Inflammatory macrophage treated with lipopolysaccharide for 4 hours (primary cell): ENCODE measurements around the gene SUGP2.
A peak's percentile ranks its signal among the peaks of the same experiment; 100 is the strongest.

ENCODE experiments used
- DNase-seq: peaks from one replicate; pipeline ENCODE4 v3.0.0-alpha.2; 2020

The SUGP2 gene

GRCh38 chr19:19059018-19059836 lies 25.9 kb upstream of the SUGP2 start:
- DNase-seq: no peak

DNA sequence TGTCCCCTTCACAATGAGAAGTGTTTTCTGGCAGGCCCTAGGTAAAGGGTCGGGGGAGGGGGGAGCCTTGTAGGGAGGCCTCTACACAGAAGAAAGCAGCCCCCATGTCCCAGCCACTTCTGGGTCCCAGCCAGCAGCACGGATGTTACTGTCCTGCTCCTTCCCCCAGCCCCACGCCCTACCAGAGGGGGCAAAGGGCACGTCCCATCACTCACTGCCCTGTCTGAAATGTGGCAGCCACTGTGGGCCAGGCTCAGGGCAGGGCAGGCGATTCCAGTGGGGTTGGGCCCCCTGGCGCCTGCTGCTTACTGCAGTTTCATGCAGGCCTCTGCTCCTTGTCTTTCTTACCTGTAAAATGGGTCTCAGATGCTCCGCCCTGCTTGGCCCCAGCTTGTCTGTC lies 24.4 kb upstream of the SUGP2 start:
- no peak for DNase-seq

GRCh38 chr19:19057317-19057716 lies 24.0 kb upstream of the SUGP2 start:
- DNase-seq: no peak

DNA sequence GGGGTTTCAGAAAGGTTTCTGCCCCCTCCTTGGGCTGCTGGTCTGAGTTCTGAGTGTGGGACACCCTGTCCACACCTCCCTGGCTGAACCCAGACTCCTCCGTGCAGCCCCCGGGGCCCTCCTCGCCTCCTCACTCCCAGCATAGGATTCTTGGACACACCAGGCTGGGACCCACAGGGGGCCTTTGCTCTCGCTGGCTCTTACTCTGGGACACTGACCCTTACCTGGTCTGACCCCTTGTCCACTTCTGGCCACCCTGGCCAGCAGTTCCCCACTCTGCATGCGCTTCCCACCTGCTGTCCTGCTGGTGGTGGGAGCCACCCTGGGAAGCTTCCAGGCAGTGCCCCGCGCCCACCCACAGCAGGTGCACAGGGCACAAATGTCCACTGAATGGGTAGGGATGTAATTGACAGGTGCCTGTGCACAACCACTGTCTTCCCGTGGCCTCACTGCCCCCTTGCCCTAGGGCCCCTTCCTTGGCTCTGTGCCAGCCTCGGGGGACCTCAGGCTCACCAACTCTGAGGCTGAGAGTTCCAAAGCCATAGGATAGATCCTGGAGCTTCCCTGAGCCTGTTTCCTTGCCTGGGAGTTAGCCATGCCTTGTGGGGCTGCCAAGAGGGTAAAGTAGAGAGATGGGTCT lies 23.4 kb upstream of the SUGP2 start:
- no peak for DNase-seq

GRCh38 chr19:19055701-19056100 lies 22.4 kb upstream of the SUGP2 start:
- no peak for DNase-seq

DNA sequence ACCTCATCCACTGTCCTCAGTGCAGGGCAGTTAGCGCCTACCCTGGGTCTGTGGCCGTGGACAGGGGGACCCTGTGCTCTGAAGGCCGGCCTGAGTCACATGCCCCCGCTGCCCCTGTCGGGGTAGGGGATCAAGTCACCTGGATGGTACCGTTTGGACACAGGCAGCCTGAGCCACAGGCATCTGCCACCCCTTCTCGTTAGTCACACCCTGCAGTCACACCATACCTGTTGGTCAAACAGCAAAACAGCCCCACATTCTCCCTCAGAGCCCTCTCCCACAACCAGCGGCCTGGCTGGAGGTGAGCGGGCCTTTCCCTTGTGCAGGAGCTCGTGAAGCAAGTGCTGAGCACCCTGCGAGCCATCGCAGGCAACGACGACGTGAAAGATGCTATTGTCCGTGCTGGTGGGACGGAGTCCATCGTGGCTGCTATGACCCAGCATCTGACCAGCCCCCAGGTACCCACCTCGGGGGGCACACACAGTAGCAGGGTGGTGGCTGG lies 21.7 kb upstream of the SUGP2 start:
- DNase-seq: no peak

DNA sequence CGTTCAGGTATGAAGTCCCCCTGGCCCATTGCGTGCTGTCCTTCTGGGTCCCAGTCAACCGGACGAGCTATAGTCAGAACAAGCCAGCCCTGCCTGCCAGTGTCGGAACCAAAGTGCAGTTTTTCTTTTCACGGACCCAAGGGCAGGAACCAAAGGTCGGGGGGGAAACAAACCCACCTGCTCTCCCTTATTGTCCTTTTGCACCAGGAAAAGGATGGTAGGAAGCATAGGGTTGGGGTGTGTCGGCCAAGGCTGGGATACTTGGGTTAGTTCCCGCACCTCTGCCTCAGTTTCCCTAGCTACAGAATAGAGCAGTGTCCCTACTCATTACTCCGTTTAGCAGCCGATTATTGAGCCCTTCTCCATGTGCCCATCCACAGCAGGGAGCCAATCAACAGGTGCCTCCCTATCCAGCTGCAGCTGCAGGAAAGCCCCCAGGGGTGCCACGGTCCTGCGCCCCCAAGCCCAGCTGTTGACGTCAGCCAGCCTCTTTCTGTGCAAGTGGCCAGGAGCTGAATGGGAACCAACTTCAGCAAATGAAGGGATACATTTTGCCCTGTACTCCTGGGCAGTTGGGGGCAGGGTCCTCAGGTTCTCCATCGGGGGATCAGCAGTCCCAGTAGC lies 21.1 kb upstream of the SUGP2 start:
- no peak for DNase-seq

DNA sequence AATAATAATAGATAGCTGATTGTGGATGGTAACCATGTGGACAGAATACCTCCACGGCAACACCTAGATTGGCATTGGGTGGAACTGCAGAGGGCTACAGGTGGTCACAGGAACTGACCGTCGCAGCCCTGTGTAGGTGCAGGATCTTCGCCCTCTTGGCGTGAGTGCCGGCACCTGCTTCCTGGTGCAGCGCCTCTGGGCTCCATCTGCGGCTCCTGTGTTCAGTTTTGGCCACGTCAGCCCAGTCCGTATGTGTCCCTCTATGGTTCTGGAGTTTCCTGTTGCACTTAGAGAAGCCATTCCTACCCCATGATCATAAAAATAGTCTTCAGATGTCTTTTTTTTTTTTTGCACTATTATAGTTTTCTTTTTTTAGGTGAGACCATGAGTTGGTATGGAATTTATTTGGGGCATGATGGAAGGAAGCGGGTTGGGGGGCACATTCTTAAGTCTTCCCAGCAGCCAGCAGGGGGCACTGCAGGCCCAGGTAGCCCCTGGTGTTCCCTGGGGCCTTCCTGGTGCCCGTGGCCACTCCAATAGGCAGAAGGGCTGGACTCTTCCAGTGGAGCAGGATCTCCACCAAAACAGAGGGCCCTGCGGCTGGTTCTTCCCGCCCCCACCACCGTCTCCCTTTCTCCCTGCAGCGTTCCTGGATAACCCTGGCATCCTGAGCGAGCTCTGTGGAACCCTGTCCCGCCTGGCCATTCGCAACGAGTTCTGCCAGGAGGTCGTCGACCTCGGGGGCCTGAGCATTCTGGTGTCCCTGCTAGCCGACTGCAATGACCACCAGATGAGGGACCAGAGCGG lies 20.4 kb upstream of the SUGP2 start:
- DNase-seq: peak; percentile 52

GRCh38 chr19:19052921-19053320 lies 19.6 kb upstream of the SUGP2 start:
- no peak for DNase-seq

DNA sequence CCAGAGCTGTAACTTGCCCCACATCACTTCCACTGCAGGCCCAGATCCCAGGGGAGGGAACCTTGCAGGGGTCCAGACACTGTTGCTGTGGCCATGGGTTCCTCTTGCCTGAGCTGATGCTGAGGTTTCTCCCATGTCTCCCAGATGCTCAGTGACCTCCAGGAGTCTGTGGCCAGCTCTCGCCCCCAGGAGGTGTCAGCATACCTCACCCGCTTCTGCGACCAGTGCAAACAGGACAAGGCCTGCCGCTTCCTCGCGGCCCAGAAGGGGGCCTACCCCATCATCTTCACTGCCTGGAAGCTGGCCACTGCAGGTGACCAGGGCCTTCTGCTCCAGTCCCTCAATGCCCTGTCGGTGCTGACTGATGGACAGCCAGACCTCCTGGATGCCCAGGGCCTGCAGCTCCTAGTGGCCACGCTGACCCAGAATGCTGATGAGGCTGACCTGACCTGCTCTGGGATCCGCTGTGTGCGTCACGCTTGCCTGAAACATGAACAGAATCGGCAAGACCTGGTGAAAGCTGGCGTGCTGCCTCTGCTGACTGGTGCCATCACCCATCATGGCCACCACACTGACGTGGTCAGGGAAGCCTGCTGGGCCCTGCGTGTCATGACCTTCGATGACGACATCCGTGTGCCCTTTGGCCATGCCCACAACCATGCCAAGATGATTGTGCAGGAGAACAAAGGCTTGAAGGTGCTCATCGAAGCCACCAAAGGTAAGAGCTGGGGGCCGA lies 18.3 kb upstream of the SUGP2 start:
- DNase-seq: no peak

- DNase-seq: no peak
Measured at GRCh38 chr19:19050731-19051130, 17.4 kb upstream of the SUGP2 start.

DNA sequence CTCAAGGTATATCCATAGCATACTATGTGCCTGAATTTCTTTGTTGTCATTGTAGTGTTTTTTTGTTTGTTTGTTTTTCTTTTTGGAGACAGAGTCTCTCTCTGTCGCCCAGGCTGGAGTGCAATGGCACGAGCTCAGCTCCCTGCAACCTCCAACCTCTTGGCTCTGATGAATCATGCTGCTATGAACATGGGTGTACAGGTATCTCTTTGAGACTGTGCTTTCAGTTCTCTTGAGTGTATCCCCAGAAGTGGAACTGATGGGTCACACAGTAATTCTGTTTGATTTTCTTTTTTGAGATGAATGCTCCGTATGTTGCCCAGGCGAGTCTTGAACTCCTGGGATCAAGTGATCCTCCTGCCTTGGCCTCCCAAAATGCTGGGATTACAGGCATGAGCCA lies 16.8 kb upstream of the SUGP2 start:
- DNase-seq: no peak

GRCh38 chr19:19049406-19049805 lies 16.1 kb upstream of the SUGP2 start:
- peak; percentile 13 for DNase-seq

GRCh38 chr19:19043881-19044280 lies 10.6 kb upstream of the SUGP2 start:
- no peak for DNase-seq

- no peak for DNase-seq
Measured at GRCh38 chr19:19043481-19043880, 10.2 kb upstream of the SUGP2 start.

DNA sequence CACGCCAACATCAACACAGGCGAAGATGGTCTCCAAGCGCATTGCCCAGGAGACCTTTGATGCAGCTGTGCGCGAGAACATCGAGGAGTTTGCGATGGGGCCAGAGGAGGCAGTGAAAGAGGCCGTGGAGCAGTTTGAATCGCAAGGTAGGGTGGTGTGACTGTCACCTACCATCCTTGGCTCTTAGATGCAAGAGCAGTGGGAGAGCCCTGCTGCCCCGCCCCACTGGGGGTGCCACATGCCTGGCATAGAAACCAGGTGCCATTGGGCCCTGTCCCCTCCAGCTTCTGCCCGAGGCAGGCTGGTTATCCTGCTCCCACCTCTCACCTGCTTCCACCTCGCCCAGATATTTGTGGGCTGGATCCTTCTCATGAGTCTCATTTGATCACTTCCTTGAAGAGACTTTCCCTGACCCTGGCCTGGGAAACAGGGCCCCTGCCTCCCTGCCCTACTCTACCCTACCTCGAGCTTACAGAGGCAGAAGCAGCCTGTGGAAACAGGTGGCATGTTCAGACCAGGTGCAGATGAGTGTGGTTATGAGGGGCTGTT lies 9.5 kb upstream of the SUGP2 start:
- DNase-seq: no peak

DNA sequence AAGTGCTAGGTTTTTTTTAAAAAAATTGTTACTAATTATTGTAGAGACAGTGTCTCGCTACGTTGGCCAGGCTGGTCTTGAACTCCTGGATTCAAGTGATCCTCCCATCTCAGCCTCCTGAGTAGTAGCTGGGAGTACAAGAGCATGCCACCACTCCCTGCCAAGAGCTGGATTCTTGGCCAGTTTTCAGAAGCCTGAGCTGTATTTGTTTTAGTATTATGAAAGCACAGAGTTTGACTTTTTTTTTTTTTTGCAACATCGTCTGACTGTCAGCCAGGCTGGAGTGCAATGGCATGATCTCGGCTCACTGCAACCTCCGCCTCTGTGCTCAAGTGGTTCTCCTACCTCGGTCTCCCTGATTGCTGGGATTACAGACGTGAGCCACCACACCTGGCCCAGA lies 7.1 kb upstream of the SUGP2 start:
- DNase-seq: peak; percentile 28

- DNase-seq: no peak
Measured at GRCh38 chr19:19039901-19040300, 6.6 kb upstream of the SUGP2 start.

- DNase-seq: peak; percentile 93
Measured at GRCh38 chr19:19034204-19034624, 897 bp upstream of the SUGP2 start.

DNA sequence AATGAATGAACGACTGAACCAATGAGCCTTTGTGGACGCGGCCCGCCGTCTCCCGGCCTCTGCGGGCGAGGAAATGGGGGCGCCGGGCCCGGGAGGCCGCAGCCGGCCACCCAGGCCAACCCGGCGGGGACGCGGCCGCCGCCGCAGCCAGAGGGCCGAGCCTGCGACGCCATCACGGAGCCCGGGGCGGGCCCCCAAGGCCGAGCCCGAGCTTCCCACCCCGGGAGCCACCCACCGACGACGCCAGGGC lies 216 bp downstream of the SUGP2 start:
- no peak for DNase-seq

DNA sequence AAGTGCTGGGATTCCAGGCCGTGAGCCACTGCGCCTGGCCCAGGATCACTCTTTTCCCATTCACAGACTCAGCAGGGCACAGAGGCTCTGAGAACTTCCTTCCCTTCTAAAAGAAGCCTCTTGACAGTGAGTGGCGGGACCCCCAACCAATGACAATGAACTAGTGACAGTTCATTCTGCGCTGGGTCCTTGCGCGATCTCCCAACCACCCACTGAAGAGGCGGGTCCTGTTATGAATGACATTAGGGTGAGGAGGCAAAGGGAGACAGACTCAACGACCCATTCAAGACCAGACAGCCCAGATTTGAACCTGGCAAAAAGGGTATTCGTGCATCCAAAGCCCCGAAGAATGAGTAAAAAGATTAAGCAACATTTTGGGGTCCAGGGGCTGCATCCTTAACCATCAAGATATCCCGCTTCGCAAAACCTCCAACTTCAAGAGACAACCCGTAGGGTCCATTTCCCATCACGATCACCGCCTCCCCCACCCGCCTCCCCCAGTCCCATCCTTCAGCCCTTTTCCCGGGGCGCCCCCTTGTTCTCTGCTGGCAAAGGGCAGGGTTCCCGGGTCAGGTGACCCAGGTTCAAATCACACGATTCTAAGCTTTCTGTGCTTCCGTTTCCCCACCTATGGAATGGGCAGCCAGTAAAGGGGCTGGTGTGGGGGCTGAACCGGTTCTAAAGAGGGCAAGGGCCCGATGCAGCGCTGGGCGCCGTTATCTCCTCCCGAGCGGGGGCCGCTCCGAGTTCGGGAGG lies 719 bp downstream of the SUGP2 start:
- peak; percentile 96 for DNase-seq

DNA sequence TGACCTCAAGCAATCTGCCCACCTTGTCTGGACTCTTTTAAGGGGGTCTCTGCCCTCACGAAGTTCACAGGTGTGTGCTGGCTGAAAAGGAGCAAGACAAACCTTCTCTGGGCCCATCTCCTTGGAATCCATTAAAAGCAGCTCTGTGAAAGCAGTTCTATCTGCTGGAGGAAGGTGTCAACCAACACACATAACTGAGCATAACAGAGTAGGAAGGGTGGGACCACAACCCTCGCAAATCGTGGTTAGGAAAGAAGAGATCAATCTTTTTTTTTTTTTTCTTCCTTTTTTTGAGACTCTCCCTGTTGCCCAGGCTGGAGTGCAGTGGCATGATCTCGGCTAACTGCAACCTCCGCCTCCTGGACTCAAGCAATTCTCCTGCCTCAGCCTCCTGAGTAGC lies 1.4 kb downstream of the SUGP2 start:
- DNase-seq: no peak
